SKM-1 (cell line): ENCODE data around the gene DAP.

Source experiments
- DNase-seq: peaks from one replicate; lab custom pipeline; 2025; ENCODE audit not compliant: unreplicated experiment; lab: John Stamatoyannopoulos, UW

DAP gene

GRCh38 chr5:10695055-10695649, 65.9 kb downstream of the DAP start:
- DNase-seq = no peak

GRCh38 chr5:10691826-10692785, 68.9 kb downstream of the DAP start:
- DNase-seq = no peak

GRCh38 chr5:10690460-10691440, 70.3 kb downstream of the DAP start:
- no peak for DNase-seq

- no peak for DNase-seq
Observed at GRCh38 chr5:10689391-10690081, 71.5 kb downstream of the DAP start.

GRCh38 chr5:10688651-10689171, 72.3 kb downstream of the DAP start:
- no peak for DNase-seq

GRCh38 chr5:10686890-10687289, 74.1 kb downstream of the DAP start:
- no peak for DNase-seq

- DNase-seq = no peak
Observed at GRCh38 chr5:10685115-10685521, 75.9 kb downstream of the DAP start.

GRCh38 chr5:10684303-10685086, 76.5 kb downstream of the DAP start:
- DNase-seq = no peak

GRCh38 chr5:10682801-10683525, 78.1 kb downstream of the DAP start:
- no peak for DNase-seq

- no peak for DNase-seq
Observed at GRCh38 chr5:10681731-10682679, 79.0 kb downstream of the DAP start.

GRCh38 chr5:10680876-10681481, 80.1 kb downstream of the DAP start:
- no peak for DNase-seq

GRCh38 chr5:10679336-10679988, 81.6 kb downstream of the DAP start:
- DNase-seq = no peak

- DNase-seq = no peak
Observed at GRCh38 chr5:10678244-10678643, 82.8 kb downstream of the DAP start.

GRCh38 chr5:10677533-10677932, 83.5 kb downstream of the DAP start:
- no peak for DNase-seq

- no peak for DNase-seq
Observed at GRCh38 chr5:10676946-10677345, 84.1 kb downstream of the DAP start.

GRCh38 chr5:10676224-10676623, 84.8 kb downstream of the DAP start:
- no peak for DNase-seq

GRCh38 chr5:10675177-10675700, 85.8 kb downstream of the DAP start:
- DNase-seq = no peak
